Esophagus squamous epithelium (tissue), 5 donors: ENCODE results near the gene MAD1L1. TPM values are rescaled to one million over a fixed set of nuclear protein-coding genes. Genes with fewer than 3 reads are reported as not detected.

Source experiments
- DNase-seq: peaks from one replicate; lab custom pipeline; 2025; lab: John Stamatoyannopoulos, UW
- H3K27ac ChIP-seq, 4 donors: fragments of 200-600 bp; sonication (generic); one replicate each; pipeline ENCODE4 v1.5.1; 2016 to 2019; ENCODE audit warnings: mild to moderate bottlenecking in 1 of 4
- H3K27me3 ChIP-seq, 4 donors: fragments of 200-600 bp; sonication (generic); 1 replicate in 3 of 4; 2 replicates in 1 of 4; pipeline versions ENCODE4 v1.5.1 to v1.6.0; 2017 to 2021; ENCODE audit warnings: antibody characterized with exemption in 1 of 4
- H3K36me3 ChIP-seq, 3 donors: fragments of 200-600 bp; sonication (generic); one replicate each; pipeline ENCODE4 v1.5.1; 2016 to 2019
- H3K4me1 ChIP-seq, 3 donors: fragments of 200-600 bp; sonication (generic); one replicate each; pipeline ENCODE4 v1.5.1; 2017 to 2019
- H3K4me3 ChIP-seq, 4 donors: fragments of 200-600 bp; sonication (generic); 1 replicate in 3 of 4; 2 replicates in 1 of 4; pipeline ENCODE4 v1.5.1; 2016 to 2019; ENCODE audit warnings: mild to moderate bottlenecking in 2 of 4, moderate library complexity in 1 of 4
- H3K9me3 ChIP-seq, 3 donors: fragments of 200-600 bp; sonication (generic); one replicate each; pipeline ENCODE4 v1.5.1; 2016 to 2019
- CTCF ChIP-seq, 6 experiments: fragments of 450-650 bp in 4 of 6; fragments of 200-600 bp in 2 of 6; sonication (generic) in 2 of 6; IDR thresholded peaks; one replicate each; pipeline ENCODE4 v1.5.1; 2016 to 2019; ENCODE audit warnings: antibody characterized with exemption in 6 of 6, mild to moderate bottlenecking in 4 of 6, moderate library complexity in 4 of 6
- POLR2A ChIP-seq, 4 donors: fragments of 450-650 bp; IDR thresholded peaks; one replicate each; pipeline ENCODE4 v1.6.1; 2017; ENCODE audit warnings: antibody characterized with exemption in 4 of 4, mild to moderate bottlenecking in 4 of 4, moderate library complexity in 3 of 4
- WGBS, 2 donors: methylation state at CpG; one replicate each; pipeline ENCODE4 v1.1.5; 2018; 5-methylcytosine and 5-hydroxymethylcytosine counted together
- intact Hi-C: fragments of 100-400 bp; cut with DNase I; formaldehyde crosslinking; loops from one replicate; pipeline ENCODE4 v1.15.0; 2022
- total RNA-seq, 4 donors: library from RNA; depleted of rRNA; stranded (reverse); fragments of >200 nt; gene quantifications; one replicate each; pipeline ENCODE4 v1.1.0, GENCODE V29; 2016
- donor health status: DM: yes; HTN: yes; CAD: no.

Gene MAD1L1
- total RNA-seq, 4 donors from 2014 or later = 16.6 to 40.4 (median 30.2) TPM

- Histone ChIP-seq H3K4me3 (no peak overlapping the region), H3K36me3 (no peaks in the 10 kb centered on the region), H3K4me1 (no peaks in the 10 kb centered on the region), H3K27ac (no peak overlapping the region), H3K9me3 (no peaks in the 10 kb centered on the region), H3K27me3 (no peaks in the 10 kb centered on the region)
- intact Hi-C loops = no loop called here
- WGBS, 2 donors = 82 to 97% methylated on average over 4 to 6 of the region's 11 CpGs
- no peak for DNase-seq
- TF ChIP-seq CTCF (IDR thresholded peaks at IDR 0.05) (no peak), POLR2A (IDR thresholded peaks at IDR 0.05) (no peak)
Measured at GRCh38 chr7:2097492-2097891, 135.3 kb downstream of the MAD1L1 start.

GRCh38 chr7:2096692-2097387, 135.9 kb downstream of the MAD1L1 start:
- Histone ChIP-seq H3K4me3 (no peak overlapping the region), H3K9me3 (no peaks in the 10 kb centered on the region), H3K4me1 (no peaks in the 10 kb centered on the region), H3K27ac (no peak overlapping the region), H3K36me3 (no peaks in the 10 kb centered on the region), H3K27me3 (no peaks in the 10 kb centered on the region)
- no peak for DNase-seq
- intact Hi-C loops = no loop called here
- TF ChIP-seq POLR2A (IDR thresholded peaks at IDR 0.05) (no peak), CTCF (IDR thresholded peaks at IDR 0.05) (no peak)
- WGBS, 2 donors = 77 to 78% methylated on average over 5 to 9 of the region's 28 CpGs

GRCh38 chr7:2095436-2095835, 137.3 kb downstream of the MAD1L1 start:
- H3K9me3 ChIP-seq = no peaks in the 10 kb centered on the region
- TF ChIP-seq POLR2A (IDR thresholded peaks at IDR 0.05) (no peak), CTCF (IDR thresholded peaks at IDR 0.05) (no peak)
- H3K36me3 ChIP-seq = no peaks in the 10 kb centered on the region
- no peak for DNase-seq
- H3K4me3 ChIP-seq = no peak overlapping the region
- no peaks in the 10 kb centered on the region for H3K27me3 ChIP-seq
- H3K27ac ChIP-seq = no peak overlapping the region
- intact Hi-C loops = no loop called here
- H3K4me1 ChIP-seq = no peaks in the 10 kb centered on the region
- WGBS, 2 donors = 90 to 93% methylated on average over 14 to 15 of the region's 20 CpGs

GRCh38 chr7:2094454-2095045, 138.2 kb downstream of the MAD1L1 start:
- DNase-seq = no peak
- no peaks in the 10 kb centered on the region for H3K27me3 ChIP-seq
- 86 to 91% methylated on average over 13 of the region's 13 CpGs for WGBS, 2 donors

More at GRCh38 chr7:2094454-2095045, 138.2 kb downstream of the MAD1L1 start:
- Histone ChIP-seq H3K27ac (no peak overlapping the region), H3K4me3 (no peak overlapping the region), H3K4me1 (no peaks in the 10 kb centered on the region), H3K9me3 (no peaks in the 10 kb centered on the region), H3K36me3 (no peaks in the 10 kb centered on the region)
- TF ChIP-seq POLR2A (IDR thresholded peaks at IDR 0.05) (no peak), CTCF (IDR thresholded peaks at IDR 0.05) (no peak)
- intact Hi-C loops = no loop called here
